ENCODE measurements around the gene EIPR1. TPM values are rescaled to one million over a fixed set of nuclear protein-coding genes. Genes with fewer than 3 reads are reported as not detected.

The EIPR1 gene
- total and polyA plus RNA-seq, 4 donors = 12.0 to 26.8 (median 23.4) TPM

DNA sequence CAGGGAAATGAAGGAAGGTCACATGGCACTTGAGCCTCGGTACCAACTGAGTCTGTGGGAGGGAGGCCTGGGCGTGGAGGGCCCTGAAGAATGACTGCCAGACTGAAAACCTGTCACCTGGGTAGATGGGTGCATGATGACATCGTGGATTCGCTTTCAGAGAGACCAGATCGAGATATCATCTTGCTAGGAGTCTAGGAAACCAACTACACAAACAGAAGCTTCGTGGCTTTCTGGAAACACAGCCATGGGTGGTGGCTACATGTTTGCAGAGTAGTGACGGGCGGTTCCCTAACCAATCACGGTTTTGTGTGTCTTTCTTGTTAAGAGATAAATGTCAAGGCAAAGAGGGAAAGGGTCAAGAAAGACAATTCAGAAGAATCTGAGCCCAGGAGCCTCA is 155.0 kb downstream of the EIPR1 start:
- Histone ChIP-seq H3K4me3 (no peak overlapping the region), H3K4me1 (ENCODE audit: control insufficient read depth in 5 of 5, insufficient read depth in 5 of 5, low read length in 5 of 5) (peaks cover 0 to 2% (median 0%) of the 10 kb centered on the region in 5 donors), H3K27me3 (ENCODE audit: control insufficient read depth in 3 of 3, insufficient read depth in 3 of 3, low read length in 2 of 3) (no peaks in the 10 kb centered on the region), H3K36me3 (ENCODE audit: control insufficient read depth in 4 of 4, insufficient read depth in 4 of 4, low read length in 4 of 4) (no peaks in the 10 kb centered on the region), H3K9ac (ENCODE audit: insufficient read depth in 1 of 2, low read length in 2 of 2) (no peak overlapping the region), H3K9me3 (ENCODE audit: control insufficient read depth in 4 of 4, insufficient read depth in 3 of 4, low read length in 3 of 4) (peaks cover 0 to 10% (median 4%) of the 10 kb centered on the region in 4 donors), H3K27ac (ENCODE audit: low read depth in 1 of 2, low read length in 1 of 2) (no peak overlapping the region)
- TF ChIP-seq, protein P1, sequence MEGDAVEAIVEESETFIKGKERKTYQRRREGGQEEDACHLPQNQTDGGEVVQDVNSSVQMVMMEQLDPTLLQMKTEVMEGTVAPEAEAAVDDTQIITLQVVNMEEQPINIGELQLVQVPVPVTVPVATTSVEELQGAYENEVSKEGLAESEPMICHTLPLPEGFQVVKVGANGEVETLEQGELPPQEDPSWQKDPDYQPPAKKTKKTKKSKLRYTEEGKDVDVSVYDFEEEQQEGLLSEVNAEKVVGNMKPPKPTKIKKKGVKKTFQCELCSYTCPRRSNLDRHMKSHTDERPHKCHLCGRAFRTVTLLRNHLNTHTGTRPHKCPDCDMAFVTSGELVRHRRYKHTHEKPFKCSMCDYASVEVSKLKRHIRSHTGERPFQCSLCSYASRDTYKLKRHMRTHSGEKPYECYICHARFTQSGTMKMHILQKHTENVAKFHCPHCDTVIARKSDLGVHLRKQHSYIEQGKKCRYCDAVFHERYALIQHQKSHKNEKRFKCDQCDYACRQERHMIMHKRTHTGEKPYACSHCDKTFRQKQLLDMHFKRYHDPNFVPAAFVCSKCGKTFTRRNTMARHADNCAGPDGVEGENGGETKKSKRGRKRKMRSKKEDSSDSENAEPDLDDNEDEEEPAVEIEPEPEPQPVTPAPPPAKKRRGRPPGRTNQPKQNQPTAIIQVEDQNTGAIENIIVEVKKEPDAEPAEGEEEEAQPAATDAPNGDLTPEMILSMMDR (IDR thresholded peaks at IDR 0.05; ENCODE audit: control extremely low read depth, extremely low read depth) = no peak
- ATAC-seq (ENCODE audit: insufficient read depth, low FRiP score) (no peak), DNase-seq (no peak)
- WGBS, 2 donors = 84 to 90% methylated on average over 9 of the region's 9 CpGs

DNA sequence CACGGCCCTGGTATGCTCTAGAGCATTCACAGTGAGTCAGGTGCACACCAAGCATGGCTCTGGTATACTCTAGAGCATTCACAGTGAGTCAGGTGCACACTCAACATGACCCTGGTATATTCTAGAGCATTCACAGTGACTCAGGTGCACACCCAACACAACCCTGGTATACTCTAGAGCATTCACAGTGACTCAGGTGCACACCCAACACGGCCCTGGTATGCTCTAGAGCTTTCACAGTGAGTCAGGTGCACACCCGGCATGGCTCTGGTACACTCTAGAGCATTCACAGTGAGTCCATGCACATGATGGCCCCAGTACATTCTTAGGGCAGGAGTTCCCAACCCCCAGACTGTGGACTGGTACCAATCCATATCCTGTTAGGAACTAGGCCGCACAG is 158.1 kb downstream of the EIPR1 start:
- peaks cover 0 to 10% (median 4%) of the 10 kb centered on the region in 4 donors for H3K9me3 ChIP-seq (ENCODE audit: control insufficient read depth in 4 of 4, insufficient read depth in 3 of 4, low read length in 3 of 4)
- no peaks in the 10 kb centered on the region for H3K36me3 ChIP-seq (ENCODE audit: control insufficient read depth in 4 of 4, insufficient read depth in 4 of 4, low read length in 4 of 4)
- ATAC-seq (ENCODE audit: insufficient read depth, low FRiP score) (no peak), DNase-seq (no peak)
- WGBS, 2 donors = 98% methylated on average over 4 of the region's 4 CpGs
- TF ChIP-seq, protein P1 (IDR thresholded peaks at IDR 0.05; ENCODE audit: control extremely low read depth, extremely low read depth) = no peak
- H3K27ac ChIP-seq (ENCODE audit: low read depth in 1 of 2, low read length in 1 of 2) = no peak overlapping the region
- H3K4me3 ChIP-seq = no peak overlapping the region
- peaks cover 0 to 2% (median 0%) of the 10 kb centered on the region in 5 donors for H3K4me1 ChIP-seq (ENCODE audit: control insufficient read depth in 5 of 5, insufficient read depth in 5 of 5, low read length in 5 of 5)
- no peak overlapping the region for H3K9ac ChIP-seq (ENCODE audit: insufficient read depth in 1 of 2, low read length in 2 of 2)
- no peaks in the 10 kb centered on the region for H3K27me3 ChIP-seq (ENCODE audit: control insufficient read depth in 3 of 3, insufficient read depth in 3 of 3, low read length in 2 of 3)

DNA sequence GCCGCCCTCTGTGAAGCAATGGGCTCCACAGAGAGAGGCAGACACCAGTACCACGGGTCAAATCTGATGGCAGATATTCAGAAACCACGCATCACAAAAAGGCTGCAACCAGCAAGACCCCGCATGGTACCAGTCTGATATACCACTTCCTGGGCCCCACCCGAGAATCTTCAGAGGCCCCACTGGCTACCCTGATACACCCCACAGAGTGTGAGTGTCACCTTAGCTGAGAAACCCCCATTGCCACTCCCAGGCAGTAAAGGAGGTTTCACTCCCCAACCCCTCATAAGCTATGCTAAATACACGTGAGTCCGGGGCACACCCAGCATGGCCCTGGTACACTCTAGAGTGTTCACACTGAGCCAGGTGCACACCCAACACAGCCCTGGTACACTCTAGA is 160.0 kb downstream of the EIPR1 start:
- Histone ChIP-seq H3K36me3 (ENCODE audit: control insufficient read depth in 4 of 4, insufficient read depth in 4 of 4, low read length in 4 of 4) (no peaks in the 10 kb centered on the region), H3K4me3 (no peak overlapping the region), H3K9me3 (ENCODE audit: control insufficient read depth in 4 of 4, insufficient read depth in 3 of 4, low read length in 3 of 4) (peaks cover 0 to 8% (median 3%) of the 10 kb centered on the region in 4 donors), H3K27me3 (ENCODE audit: control insufficient read depth in 3 of 3, insufficient read depth in 3 of 3, low read length in 2 of 3) (no peaks in the 10 kb centered on the region), H3K4me1 (ENCODE audit: control insufficient read depth in 5 of 5, insufficient read depth in 5 of 5, low read length in 5 of 5) (no peaks in the 10 kb centered on the region), H3K27ac (ENCODE audit: low read depth in 1 of 2, low read length in 1 of 2) (no peak overlapping the region), H3K9ac (ENCODE audit: insufficient read depth in 1 of 2, low read length in 2 of 2) (no peak overlapping the region)
- no peak for ATAC-seq (ENCODE audit: insufficient read depth, low FRiP score)
- 79 to 94% methylated on average over 6 to 7 of the region's 7 CpGs for WGBS, 2 donors
- no peak for DNase-seq
- TF ChIP-seq, protein P1 (IDR thresholded peaks at IDR 0.05; ENCODE audit: control extremely low read depth, extremely low read depth) = no peak

DNA sequence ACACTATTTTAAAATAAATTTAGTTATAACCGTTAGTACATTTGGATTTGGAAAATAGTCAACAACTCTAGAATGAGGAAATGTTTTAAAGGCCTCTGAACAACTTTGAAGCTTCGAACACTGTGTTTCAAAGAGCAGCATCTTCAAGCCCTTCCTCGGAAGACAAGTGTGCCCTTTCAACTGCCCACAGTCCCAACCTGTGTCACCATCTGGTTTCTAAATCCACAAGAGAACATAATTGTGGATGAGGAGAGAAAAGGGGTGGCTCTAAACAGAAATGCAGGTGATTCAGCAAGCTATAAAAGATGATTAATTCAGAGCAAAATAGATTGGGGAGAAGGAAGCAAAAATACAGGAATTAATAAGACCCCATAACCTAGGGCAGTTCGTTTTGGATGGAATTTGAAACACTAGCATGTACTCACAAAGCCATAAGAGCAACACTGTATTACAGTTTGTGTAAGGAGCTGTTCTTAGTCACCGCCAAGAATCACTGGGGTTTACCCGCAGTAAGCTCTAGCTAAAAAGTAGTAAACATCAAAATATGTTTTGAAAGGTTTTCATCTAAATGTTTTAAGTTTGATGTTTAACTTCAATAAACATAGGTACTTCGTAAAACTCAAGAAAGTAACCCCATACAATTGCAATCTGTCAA is 160.7 kb downstream of the EIPR1 start:
- WGBS, 2 donors = 90 to 94% methylated on average over 7 of the region's 7 CpGs
- no peaks in the 10 kb centered on the region for H3K4me1 ChIP-seq (ENCODE audit: control insufficient read depth in 5 of 5, insufficient read depth in 5 of 5, low read length in 5 of 5)
- peaks cover 0 to 8% (median 3%) of the 10 kb centered on the region in 4 donors for H3K9me3 ChIP-seq (ENCODE audit: control insufficient read depth in 4 of 4, insufficient read depth in 3 of 4, low read length in 3 of 4)
- H3K4me3 ChIP-seq = no peak overlapping the region
- DNase-seq = no peak
- no peak overlapping the region for H3K27ac ChIP-seq (ENCODE audit: low read depth in 1 of 2, low read length in 1 of 2)
- no peaks in the 10 kb centered on the region for H3K36me3 ChIP-seq (ENCODE audit: control insufficient read depth in 4 of 4, insufficient read depth in 4 of 4, low read length in 4 of 4)
- H3K9ac ChIP-seq (ENCODE audit: insufficient read depth in 1 of 2, low read length in 2 of 2) = no peak overlapping the region
- no peaks in the 10 kb centered on the region for H3K27me3 ChIP-seq (ENCODE audit: control insufficient read depth in 3 of 3, insufficient read depth in 3 of 3, low read length in 2 of 3)
- TF ChIP-seq, protein P1 (IDR thresholded peaks at IDR 0.05; ENCODE audit: control extremely low read depth, extremely low read depth) = no peak
- ATAC-seq (ENCODE audit: insufficient read depth, low FRiP score) = no peak
